EL (cell line): ENCODE data around the gene DDX25.
"Not testable (repeated sequence)": the region's sequence is repeated elsewhere in the genome, so short reads cannot be mapped to it uniquely, and the experiment has no call there.

Source experiments
- DNase-seq: peaks from one replicate; pipeline ENCODE4 v3.0.0-alpha.2; 2016

The DDX25 gene

DNA sequence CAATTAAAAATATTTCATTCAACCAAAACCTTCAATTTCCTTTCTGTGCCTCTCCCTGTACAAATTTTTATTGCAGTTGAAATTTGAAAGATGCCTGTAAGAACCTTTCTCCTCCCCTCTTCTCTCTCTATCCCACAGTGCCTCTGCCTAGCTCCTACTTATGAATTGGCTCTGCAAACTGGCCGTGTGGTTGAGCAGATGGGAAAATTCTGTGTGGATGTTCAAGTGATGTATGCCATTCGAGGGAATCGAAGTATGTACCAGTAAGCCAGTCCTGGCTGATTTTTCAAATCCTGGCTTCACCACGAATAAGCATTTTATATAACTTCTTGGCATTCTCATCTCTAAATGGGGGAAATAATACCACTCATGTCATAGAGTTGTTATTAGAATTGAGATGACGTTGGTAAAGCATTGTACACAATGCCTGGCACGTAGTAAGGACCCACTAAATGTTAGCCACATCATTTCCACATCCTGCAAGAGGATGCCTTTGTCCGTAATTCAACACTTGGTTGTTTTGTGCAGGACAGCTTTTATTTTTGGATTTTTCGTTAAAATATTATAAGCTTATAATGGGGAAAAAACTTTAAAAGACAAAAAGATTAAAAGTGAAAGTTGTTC, 6.0 kb downstream of the DDX25 start:
- DNase-seq, result no peak

DNA sequence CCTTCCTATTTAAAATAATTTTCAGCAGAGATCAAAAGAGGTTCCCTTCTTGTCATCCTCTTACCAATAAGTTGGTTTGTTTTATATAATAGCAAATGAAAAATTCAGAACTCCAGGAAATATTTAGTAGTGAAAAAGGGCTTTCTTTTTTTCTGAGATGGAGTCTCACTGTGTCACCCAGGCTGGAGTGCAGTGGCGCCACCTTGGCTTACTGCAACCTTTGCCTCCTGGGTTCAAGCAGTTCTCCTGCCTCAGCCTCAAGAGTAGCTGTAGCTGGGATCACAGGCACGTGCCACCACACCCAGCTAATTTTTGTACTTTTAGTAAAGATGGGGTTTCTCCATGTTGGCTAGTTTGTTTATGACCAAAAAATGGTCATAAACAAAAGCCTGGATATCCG, 10.3 kb downstream of the DDX25 start:
- not testable (repeated sequence) for DNase-seq

DNA sequence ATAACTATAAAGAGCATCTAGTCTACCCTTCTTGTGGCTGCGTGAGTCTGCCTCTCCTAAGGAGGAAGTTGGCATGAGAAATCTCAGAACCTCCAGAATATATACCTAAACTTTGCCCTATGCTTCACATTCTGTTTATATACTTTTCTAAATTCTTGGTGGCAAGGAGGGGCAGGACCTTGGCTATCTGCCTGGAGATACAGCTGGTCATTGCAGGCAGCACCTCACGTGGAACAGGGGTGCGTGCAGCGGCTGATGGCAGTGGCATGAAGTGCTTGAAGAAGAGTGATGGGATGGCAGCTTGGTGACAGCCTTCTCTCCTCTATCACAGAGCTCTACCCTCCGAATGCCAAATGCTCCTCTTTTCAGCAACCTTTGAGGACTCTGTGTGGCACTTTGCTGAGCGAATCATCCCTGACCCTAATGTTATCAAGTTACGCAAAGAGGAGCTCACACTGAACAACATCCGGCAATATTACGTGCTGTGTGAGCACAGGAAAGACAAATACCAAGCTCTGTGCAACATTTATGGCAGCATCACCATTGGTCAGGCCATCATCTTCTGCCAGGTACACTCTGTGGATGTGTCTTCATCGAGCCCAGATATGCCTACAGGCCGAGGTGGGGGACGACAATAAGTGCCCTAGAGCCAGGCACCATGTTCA, 12.5 kb downstream of the DDX25 start:
- DNase-seq, result no peak

DNA sequence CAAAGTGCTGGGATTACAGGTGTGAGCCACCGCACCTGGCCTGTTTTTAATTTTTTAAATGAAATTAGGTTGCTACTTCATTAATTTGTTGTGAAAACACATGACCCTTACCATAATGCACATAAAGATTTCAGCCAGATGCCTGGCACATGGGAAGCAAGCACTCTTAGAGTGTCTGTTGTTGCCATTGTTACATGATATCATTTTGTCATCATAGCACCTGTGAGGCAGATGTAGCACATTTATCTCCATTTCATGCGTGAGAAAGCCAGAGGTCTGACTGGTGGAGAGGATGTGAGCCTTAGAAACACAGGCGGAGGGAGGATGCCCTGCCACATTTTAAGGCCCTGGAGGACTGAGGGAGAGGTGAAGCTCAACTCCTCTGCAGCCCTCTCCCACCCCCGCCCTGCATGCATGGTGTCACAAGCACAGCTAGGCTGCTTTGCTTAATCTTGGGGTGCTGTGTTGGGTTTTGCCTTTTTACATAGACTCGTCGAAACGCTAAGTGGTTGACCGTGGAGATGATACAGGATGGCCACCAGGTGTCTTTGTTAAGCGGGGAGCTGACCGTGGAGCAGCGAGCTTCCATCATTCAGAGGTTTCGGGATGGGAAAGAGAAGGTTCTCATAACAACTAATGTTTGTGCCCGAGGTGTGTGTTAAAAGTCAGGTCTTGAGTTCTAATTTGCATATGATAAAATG, 14.0 kb downstream of the DDX25 start:
- DNase-seq, result no peak

DNA sequence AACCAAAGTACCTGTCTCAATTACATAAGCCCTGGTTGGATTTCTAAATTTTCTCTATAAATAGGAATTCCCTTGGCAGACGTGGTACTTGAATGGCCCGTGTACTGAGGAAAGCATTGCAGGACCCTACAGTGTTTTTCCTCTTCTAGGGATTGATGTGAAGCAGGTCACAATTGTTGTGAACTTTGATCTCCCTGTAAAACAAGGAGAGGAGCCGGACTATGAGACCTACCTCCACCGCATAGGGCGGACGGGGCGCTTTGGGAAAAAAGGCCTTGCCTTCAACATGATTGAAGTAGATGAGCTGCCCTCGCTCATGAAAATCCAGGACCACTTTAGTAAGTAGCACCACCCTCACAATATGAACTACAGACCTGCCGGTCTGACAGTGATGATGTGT, 16.7 kb downstream of the DDX25 start:
- DNase-seq, result no peak

DNA sequence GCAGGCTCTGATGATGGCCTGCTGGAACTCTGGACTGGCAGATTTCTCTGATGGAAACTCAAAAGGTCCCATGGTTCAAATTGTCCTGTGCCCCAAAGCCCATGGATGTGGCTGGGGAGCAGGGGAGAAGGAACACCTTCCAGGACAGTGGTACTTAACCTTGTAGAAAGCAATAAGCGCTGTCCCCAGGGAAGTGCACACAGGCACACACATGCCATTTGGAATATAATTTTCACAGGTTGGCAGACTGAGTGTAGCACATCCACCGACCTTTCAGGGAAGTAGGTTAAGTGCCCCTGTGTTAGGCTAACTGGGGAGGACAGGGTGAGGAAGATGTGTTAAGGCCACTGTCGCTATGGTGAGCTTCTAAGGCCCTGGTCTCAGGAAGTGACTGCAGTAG, 17.8 kb downstream of the DDX25 start:
- DNase-seq, result no peak

DNA sequence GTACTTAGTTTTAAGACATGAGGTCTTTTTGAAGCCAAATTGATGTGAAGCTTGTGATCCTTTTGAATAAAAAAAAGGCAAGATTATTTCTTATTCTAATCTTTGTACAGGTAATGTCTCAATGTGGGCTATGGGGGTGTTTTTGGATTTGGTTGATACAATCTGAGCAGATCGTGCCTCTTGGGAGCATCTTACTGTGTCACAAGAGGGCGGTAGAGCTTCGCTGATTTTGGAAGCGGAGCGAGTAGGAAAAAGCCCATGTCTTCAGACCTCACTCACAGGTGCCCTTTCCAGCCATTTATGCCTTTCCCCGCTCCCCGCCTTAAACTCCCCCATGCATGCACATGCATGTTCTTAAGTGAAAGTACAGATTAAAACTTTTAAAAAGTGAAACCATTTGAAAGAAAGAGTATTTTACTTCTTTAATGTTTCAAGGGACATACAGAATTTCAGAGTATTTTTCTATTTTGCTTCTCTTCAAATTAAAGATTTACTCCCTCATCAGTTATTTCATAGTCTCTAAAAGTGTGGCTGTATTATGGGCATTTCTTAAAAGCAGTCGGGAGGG, 18.8 kb downstream of the DDX25 start:
- peak; percentile 65 for DNase-seq

DNA sequence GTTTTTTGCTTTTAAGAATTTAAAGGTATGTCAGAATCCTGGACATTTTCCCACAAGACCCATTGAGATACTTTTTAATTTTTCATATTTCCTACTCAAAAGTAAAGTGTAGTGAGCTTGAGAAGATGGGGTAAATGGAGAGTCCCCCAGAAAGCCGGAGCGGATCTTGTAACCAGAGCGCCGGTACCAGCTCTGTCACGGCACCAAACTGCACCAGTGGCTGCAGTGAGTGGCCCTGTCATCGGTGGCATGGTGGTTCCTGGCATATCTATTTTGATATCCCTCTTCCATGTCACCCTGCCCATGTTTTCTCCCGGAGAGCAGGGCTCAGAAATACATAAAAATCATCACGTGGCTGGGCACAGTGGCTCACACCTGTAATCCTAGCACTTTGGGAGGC, 19.3 kb downstream of the DDX25 start:
- DNase-seq, result no peak

DNA sequence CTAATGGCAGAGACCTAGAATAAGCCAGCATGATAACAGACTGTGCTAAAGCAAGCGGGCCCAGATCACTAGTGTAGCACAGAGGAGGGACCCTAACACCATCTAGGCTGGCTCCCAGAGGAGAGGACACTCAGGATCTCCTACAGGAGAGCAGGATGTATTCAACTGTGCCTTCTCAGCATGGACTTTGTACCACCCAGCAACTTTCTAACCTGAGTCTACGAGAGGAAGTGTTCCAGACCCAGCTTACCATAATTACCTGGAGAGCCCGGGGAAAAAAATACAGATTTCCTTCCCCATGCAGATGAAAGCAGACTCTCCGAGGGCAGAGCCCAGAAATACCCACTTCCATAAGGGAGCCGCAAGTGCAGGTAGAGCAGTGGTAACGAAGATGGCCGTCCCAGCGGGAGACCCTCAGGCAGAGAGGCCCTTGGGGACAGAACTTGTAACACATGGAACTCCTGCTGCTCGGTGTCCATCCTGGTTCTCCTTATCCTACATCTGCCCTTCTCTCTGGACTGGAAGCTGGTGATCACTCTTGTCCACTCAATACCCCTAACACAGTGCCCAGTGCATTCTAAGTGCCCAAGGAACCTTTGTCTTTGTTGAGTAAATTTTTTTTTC, 20.2 kb downstream of the DDX25 start:
- no peak for DNase-seq

DNA sequence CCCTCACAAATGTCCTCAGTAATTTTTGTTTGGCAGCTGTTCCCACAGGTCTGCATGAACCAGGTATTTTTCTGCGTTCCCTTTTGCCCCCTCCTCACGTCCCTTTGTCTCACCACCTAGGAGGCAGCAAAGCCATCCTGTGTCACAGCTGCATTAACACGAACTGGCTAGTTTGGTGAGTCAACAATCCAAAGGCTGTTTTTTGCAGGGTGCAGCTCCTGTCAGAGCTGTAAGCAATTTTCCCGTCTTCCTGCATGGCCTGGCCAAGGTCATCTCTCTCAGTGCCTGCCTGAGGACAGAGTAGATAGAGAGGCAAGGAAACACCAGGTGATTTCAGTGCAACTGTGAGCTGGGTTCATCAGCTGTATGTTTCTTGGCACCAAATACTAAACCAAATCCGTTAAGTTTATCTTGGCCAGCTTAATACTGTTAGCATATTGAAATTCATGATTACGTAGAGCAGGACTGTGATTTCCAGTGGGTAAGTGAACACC, 21.0 kb downstream of the DDX25 start:
- DNase-seq, result no peak

DNA sequence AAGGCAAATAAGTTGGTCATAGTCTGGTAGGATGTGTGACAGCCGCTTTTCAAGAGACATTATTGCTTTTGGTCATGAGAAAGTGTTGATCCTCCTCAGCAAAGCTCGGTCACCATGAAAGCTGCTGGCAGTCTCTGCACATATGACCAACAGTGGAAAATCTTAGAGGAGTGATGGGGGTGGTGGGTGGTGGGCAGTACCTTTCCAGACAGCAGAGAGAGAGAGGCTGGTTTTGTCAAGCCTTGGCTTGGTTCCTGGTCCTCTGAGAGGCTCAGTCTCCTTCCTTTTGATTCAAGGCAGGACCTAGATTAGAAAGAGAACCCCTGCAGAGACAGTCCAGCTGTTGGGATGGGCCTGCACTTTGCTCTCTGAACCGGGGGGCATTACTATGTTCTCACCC, 21.5 kb downstream of the DDX25 start:
- no peak for DNase-seq

DNA sequence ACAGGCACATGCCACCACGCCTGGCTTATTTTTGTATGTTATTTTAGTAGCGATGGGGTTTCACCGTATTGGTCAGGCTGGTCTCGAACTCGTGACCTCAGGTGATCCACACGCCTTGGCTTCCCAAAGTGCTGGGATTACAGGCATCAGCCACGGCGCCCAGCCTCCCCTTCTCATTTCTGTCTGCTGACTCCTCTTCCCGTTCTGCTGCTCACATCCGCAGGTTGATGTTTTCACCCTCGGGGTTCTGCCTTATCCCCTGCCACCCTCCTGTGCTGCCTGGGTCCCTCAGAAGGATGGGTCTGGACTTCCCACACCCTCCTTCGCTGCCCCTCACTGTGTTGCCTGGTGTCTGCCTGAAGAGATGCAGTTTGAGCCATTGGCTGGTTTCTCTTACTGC, 22.4 kb downstream of the DDX25 start:
- DNase-seq, result no peak

DNA sequence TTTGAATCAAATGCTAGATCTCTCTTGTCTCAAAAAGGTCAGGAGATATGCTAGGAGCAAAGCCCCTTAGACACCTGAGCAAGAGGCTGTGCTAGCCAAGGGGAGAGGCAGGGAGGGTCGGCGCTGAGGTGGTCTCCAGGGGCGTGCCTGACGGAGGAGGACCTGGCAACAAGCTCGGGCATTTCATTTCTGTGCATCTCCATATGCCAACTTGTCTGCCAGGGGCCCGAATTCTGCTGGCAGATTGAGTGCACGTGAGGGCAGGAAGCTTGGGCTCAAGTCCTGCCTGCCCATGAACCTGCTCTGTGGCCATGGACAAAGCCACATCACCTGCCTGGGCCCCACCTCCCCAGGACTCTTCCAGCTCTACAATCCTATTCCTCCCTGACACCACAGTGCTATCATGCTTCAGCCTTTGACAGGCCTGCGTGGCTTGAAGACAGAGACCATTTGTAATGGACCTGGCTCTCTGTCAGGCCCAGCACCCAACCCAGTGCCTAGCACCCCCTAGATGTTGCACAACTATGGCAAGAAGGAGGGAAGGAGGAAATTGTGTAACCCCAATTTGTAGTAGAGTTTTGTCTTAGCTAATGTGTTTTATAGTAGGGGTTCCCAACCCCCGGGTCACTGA, 25.3 kb downstream of the DDX25 start:
- no peak for DNase-seq

DNA sequence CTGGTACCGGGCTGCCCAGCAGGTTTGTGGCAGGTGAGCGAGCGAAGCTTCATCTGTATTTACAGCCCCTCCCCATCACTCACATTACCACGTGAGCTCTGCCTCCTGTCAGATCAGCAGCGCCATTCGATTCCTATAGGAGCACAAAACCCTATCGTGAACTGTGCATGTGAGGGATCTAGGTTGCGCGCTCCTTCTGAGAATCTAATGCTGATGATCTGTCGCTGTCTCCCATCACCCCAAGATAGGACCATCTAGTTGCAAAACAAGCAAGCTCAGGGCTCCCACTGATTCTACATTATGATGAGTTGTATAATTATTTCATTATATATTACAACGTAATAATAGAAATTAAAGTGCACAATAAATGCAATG, 25.8 kb downstream of the DDX25 start:
- no peak for DNase-seq

DNA sequence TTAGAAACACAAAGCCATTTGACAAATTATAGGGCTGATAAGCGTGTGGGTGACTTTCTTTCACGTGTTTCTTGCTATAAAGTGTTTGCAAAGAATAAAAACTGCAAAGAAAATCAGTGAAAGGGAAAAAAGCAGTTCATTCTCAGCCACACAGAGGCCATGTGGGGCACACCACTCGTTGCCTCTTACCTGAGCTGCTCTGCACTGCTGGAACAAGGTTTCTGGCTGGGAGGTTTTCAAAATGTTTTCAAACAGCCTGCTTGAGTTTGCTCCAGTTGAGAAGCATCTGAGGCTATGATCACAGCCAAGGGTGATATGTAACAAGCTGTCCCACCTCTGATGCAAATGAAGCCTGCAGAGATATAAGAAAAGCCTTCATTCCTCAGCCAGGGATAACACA, 26.8 kb downstream of the DDX25 start:
- DNase-seq, result no peak

DNA sequence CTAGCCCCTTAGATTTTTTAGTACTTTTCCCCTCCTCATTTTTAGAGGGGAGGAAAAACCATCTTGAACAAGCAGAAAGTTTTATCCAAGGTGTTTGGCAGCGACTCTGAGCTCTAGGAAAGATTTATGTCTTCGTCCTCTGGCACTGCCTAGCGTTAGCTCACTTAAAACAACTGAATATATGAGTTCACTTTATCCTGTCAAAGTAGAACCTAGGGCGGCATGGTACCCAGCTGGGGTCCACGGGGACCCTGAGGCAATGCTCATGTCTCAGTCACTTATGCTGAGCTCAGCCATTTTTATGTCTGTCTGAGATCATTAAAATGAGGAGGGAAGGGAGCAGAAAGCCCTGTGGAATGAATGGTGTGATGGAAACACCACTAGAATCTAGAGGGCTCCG, 27.4 kb downstream of the DDX25 start:
- DNase-seq, result no peak

DNA sequence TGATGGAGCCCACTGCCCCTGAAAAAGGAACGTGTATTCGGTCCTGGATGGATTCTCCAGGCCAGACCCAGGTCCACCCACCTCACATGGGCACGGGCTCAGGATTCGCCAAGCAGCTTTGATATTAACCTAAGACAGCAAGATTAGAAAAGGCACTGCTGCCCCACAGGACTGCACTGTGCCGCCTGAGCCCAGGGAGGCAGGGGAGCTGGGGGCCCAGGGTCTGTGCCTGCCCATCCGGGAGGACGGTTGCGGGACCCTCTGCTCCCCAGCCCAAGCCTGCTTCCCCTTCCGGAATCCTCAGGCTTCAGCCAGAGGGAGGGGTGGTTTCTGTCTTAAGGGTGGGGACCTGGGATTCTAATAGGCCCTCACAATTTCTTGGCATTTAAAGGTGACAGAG, 28.0 kb downstream of the DDX25 start:
- no peak for DNase-seq

DNA sequence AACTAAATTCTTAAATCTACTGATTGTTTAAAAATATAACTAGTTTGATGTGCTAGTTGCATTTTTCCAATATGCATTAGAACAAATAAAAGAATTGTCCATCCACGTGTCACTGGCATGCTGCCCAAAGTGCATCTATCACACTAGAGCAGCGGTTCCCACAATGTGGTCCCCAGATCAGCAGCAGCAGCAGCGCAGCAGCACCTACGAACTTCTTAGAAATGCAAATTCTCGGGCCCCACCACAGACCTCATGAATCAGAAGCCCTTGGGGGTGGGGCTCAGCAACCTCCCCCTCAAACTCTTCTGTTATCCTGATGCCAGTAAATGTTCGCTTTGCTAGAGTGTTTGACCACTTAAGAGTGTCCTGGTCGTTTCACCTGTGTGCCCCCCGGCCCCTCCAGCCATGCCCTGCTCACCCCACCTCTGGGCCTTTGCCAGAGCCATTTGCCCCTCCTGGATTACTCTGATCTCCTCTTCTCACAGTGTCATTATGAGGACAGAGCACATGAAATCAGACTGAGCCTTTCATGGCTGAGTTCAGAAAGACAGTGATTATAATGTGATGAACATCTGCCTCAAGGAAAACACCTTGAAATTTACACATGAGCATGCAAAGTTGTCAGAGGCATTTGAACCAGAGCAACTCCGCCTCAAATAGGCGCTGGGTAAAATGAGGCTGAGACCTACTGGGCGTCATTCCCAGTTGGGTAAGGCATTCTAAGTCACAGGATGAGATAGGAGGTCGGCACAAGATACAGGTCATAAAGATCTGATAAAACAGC, 28.9 kb downstream of the DDX25 start:
- no peak for DNase-seq

DNA sequence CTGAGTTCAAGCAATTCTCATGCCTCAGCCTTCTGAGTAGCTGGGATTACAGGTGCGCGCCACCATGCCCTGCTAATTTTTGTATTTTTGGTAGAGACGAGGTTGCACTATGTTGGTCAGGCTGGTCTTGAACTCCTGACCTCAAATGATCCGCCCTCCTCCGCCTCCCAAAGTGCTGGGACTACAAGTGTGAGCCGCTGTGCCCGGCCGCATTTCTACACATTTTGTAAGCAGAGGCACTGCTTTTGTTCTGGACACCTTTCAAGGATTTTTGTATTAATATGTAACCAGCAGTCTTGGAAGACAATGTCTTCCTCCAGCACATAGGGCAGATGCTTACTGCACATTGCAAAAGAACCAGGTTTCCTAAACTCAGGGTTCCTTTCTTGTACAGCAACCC, 30.2 kb downstream of the DDX25 start:
- no peak for DNase-seq

DNA sequence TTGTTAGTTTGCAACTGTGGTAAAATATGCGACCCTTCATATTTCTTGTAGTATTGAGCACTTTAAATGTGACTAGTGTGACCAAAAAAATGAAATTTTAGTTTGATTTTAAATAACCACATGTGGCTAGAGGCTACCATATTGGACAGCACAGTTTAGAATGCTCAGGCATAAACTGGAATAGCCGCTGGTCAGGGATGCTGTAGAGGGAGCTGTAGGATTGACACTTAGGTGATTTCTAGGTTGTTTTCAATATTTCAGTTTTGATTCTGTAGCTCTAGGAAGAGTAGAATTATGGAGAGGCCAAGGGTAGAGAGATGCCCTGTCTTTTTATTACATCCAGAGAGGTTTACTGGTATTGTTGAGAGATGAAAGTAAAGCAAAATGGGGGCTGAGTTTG, 30.7 kb downstream of the DDX25 start:
- DNase-seq, result no peak

DNA sequence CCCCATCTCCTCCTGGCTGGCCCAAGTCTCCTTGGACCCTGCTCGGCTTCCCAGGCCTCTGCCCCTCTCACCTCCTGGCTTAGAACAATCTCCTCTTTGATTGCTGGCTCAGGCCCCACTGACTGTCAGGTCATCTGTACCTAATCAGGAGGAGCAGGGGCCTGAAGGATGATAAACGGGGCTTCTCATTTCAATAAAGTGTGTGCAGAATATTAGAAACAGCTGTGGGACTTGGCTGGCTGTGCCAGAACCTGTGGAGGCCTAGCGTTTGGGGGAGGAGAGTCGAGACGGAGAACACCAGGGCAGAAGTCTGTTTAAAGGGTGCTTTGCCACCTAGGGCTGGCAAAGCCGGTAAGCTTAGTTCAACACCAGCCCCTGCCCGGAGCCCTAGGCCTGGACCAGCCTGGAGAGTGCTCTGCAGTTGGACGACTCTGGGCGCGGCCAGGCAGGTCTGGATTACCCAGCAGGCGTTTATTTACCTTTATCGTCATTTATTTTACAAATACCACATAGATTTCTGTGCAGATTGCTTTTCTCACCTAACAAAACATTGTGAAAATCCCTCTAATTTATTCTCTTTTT, 31.4 kb downstream of the DDX25 start:
- DNase-seq, result no peak

DNA sequence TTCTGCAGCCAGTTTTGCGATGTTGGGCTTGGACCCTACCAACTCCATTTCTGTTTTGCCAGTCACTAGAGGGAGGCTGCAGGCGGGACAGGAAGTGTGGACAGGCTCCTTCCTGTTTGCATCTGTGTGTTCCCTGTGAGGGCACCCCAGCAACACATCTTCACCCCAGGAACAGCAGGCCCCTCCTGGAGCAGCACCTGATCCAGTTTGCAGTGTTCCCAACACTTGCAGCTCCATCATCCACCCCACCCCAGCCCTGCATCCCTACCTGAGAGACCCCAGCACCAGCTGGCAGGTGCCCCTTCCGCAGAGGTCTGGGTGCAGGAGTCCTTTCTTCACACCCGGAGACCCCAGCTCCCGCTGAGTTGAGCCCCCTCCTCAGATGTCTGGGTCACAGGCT, 34.1 kb downstream of the DDX25 start:
- no peak for DNase-seq
